ENCODE results near the gene SPNS2.

SPNS2 gene

DNA sequence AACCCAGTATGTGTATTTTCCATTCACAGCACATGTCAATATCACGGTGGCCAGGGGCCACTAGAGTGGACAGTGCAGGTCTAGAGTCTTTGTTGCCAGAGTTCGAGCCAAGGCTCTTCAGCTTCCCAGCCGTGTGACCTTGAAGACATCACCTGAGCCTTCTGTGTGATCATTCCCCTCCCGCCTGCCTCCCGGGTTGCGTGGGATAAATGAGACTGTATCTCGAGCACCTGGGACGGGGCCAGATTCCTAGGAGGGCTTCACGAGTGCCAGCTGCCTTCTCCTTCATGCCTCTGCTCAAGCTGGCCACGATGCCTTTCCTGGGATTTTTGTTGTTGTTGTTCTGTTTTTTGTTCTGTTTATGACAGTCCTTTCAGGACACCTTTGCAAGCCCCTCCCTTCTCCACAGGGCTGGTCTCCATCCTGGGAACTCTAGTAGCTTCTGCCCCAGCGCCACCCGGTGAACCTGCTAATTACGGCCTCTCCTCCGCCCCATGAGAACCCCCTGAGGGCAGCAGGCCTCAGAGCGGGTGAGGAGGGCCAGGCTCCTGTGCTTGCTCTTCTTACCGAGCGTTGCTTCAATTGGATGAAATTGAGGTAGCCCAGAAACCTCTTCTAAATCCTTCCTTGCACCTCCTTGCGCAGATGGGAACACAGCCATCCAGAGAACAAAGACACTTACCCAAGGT is 3.9 kb downstream of the SPNS2 start:
- FAIRE-seq, result no peak

DNA sequence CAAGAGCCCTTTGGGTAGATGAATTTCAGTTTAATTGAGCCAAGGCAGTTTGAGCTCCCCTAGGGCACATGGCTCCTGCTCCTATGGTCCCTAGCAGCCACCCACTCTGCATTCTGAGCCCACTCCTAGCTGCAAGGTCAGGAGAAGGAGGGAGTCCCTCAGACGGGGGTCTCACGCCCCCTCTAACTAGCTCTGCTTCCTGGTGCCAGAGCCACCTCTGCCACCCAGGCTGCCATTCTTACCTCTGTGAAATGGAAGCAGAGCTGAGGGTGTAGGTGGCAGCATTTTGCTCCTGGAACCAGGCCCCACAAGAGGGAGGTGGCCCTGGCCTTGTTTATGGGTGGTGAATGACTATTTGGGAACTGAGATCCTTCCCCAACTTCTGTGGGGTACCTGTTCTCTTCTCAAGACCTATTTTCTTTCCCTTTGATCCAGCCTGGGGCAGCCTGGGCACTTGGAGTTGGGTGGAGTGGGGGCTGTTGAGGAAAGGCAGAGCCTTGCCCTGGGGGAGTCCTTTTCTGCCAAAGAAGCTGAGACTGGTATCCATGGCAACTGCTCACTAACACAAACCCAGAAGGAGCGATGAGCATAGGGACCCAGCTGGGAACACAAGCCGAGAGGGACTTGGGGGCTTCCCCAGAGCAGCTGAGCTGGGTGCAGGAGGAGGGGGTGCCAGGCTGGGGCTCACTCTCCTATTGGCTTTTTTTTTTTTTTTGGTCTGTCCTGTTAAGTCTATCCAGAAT is 4.8 kb downstream of the SPNS2 start:
- FAIRE-seq, result no peak

More for the DNA sequence above, 3.9 kb downstream of the SPNS2 start:
- no peak for DNase-seq (ENCODE audit: low spot score)

DNA sequence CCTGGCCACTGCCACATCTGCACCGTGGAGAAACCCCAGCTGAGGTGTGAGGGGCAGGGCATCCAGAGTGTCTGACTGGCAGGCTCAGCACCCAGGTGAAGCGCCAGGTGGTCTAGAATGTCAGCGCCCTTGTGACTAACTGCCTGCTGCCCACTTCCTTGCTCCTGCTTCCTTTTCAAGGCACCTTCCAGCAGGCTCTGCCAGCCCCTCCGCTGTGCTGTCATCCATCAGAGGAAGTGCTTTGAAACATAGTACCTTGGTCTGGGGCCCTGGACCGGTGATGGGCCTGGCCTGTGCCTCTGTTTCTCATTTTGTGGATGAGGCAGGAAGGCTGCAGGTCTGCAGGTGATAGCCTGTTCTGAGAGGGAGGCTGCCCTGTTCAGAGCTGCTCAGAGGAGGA is 5.5 kb downstream of the SPNS2 start:
- FAIRE-seq, result no peak
- DNase-seq (ENCODE audit: low spot score), result no peak

More for the DNA sequence above, 4.8 kb downstream of the SPNS2 start:
- no peak for DNase-seq (ENCODE audit: low spot score)

DNA sequence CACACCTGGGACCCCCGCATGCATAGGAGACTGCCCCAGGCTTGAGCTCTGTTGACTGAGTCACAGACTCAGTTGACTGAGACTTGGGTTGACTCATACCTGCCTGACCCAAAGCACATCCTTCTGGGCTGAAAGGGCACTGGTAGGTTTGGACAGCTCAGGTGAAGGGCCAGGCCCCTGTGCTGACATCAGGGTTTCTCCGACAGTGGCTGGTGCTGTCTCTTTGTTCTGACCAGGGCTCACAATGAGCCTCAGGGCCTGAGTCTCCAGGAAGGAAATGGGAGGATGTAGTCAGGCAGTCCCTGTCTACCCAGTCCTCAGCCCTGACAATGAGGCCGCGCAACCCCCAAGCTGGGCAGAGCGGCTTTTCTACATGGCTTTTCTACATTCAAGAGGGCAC is 6.5 kb downstream of the SPNS2 start:
- FAIRE-seq, result no peak
- no peak for DNase-seq (ENCODE audit: low spot score)

DNA sequence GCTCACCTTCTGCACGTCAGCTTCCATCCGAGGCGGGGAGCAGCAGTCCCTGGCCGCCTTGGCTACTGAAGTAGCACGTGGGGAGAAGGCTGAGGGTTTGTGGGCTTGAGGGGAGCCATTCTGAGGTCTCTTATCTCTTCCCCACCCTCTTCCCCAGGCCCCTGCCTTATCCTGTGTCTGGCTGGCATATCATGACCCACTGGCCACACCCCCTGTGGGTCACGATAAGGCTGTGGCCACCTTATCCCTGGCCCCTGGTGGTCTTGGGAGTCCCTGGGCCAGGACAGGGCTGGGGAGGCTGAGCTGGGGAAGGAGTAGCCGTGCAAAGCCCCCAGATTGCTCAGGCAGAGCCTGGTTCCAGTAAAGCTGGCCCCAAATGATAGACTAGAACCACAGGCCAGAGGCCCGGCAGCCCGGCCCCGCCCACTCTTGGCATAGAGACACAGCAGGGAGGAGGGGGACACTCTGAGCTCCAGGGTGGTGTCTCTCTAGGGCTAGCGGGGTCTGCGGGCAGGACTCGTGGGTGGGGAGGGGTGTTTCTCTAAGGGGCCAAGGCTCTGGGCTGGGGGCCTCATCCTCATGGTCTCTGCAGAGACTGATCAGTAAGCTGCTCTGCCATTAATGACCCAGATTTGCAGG is 7.6 kb downstream of the SPNS2 start:
- no peak for FAIRE-seq

DNA sequence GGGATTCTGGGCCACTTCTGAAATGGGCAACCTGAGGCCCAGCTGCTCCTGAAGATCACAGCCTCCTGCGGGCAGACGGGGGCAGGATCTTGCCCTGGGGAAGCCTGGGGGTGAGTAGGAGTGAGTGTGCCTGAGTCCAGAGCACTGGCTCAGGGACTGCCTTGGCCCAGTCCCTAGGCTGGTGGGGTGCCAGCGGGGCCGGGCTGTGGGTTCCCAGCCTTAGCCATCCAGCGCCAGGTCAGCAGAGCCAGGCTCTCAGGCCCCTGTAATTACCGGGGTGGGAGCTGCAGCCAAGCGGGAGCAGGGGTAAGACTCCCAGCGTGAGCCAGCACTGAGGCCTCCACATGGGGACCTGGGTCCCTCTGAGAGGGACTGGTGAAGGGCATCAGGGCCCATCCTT is 8.2 kb downstream of the SPNS2 start:
- DNase-seq (ENCODE audit: low spot score), result no peak
- FAIRE-seq, result no peak

More for the DNA sequence above, 7.6 kb downstream of the SPNS2 start:
- no peak for DNase-seq (ENCODE audit: low spot score)

DNA sequence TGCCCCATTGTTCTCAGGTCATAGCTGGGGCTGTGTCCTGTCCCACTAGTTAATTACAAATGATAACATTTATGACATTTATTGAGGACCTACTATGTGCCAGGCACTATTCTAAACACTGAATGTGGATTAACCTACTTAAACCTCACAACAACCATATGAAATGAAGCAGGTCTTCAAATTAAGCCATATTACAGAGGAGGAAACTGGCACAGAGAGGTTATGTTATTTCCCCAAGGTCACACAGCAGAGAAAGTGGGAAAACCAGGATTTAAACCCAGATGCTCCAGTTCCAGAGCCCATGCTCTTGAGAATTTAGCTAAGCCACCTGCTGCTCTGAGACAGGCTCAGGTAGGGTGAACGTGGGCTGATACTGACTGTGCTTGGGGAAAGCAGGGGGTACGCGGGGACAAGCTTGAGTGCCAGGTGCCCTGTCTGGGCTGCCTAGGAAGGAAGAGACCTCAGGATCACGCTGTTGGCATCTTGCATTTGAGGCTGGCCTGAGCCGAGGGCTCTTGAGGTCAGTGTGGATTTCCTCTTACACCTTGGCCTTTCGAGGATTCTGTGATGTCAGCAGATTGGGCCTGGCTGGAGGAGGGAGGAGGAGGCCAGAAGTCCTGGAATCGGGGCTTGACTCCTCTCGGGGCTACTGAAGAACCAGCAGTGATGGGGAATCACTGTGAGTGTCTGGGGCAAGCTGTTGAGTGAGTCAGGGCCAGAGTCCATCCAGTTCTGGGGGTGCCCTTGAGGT is 8.9 kb downstream of the SPNS2 start:
- FAIRE-seq, result no peak
- no peak for DNase-seq (ENCODE audit: low spot score)

DNA sequence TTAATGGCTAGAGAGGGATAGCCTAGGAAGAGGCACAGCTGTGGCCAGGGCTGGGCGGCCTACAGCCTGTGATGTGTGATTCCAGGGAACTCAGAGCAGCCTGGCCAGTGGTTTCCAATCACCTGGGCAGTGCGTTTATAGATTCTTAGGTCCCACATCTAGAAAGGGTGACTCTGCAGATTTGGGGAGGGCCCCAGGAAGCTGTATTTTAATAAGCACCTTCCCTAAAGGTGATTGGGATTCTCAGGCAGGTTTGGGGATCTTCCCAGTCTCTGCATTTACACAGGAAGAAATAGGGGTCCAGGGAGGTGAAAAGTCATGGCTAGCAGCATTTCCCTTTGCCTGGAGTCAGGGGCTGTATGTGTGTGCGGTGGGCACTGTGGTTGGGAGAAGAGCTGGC is 9.5 kb downstream of the SPNS2 start:
- no peak for FAIRE-seq

DNA sequence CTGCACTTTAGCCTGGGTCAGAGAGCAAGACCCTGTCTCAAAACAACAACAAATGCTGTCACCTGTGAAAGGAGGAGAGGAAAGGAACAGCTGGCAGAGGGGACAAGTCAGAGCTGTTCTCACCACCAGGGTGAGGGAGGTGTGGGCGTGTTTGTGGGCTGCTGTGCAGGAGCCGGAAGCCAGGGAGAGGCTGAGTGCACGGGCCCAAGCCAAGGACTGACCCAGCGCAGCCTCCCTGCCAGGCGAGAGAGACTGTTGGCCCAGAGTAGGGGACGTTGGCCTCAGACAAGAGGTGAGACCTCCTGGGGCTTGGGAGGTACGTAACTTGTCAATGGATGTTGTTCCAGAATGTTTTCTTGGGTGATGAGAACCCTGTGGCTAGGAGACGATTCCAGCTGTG is 10.7 kb downstream of the SPNS2 start:
- no peak for DNase-seq (ENCODE audit: low spot score)
- FAIRE-seq, result no peak

More for the DNA sequence above, 9.5 kb downstream of the SPNS2 start:
- DNase-seq (ENCODE audit: low spot score), result no peak

DNA sequence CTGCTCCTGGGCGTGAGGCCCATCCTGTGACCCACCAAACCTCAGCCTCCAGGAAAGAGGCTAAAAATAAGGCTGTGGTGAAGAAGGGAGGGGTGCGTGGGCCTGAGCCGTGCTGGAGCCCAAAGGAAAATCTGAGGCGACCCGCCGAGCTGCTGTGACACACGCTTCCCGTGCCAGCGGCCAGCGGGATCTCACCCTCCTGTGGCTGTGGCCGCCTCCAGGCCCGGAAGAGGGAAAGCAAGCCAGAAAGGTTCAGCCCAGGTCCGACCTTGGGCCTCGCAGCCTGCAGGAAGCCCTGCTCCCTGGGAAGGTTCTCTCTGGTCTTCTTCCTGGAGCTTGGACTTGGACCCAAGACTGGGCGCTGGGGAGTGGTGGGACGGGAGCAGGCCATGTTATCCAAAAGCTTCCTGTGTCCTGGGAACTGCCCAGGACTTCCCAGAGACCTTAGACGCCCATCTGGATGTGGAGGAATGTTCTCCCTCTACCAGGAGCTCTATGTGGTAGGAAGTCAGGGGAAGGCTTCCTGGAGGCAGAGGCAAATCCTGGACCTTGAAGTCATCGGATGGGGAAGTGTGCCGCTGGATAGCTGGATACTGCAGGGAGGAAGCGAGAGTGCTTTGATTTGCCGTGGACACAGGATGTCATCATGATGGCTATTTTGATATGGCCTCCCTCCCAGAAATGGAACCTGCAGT is 11.4 kb downstream of the SPNS2 start:
- FAIRE-seq (no peak), DNase-seq (ENCODE audit: low spot score) (no peak)

DNA sequence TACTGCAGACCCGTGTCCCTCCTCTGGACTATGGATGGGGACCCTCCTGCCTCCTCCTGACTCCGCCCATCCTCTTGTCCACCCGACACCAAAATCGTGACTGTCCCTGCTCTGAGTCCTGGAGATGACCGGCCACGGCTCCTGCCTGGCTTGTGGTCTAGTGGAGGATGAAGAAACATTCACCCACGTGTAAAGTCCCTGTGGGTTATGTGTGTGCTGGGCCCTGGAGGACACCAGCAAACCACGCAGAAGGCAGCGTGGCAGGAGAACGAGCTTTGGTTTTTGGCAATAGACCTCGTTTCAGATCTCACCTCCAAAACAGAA is 11.9 kb downstream of the SPNS2 start:
- DNase-seq (ENCODE audit: low spot score) (no peak), FAIRE-seq (no peak)

DNA sequence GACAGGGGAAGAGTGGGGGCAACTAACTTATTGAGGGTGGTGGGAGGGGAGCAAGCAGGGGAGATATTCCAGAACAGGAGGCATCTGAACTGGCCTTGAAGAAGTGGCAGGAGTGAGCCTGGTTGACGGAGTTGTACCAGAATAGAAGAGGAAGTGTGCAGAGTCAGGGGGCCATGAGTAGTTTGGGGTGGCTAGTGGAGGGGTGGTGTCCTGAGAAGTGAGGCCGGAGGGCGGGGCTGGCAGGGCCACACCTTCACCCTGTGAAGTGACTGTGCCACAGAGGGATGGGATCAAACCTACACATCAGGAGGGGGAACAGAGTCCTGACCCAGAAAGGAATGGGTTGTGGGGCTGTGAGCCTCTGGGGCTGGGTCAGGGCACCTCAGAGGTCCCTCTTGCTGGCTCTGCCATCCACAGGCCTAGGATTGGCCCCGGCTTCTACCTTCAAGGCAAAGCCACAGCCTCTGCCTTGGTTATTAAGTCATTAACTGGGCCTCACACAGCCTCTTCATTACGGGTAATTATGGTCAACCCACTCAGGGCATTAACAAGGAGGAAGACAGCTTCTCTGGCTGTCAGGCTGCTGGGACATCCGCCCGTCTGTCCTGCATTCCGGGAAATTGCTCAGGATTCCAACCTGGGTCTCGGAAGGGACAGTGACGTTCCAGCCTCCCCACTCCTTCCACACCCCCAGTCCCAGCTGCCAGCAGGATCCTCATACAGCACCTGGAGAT is 12.7 kb downstream of the SPNS2 start:
- DNase-seq (ENCODE audit: low spot score) (no peak), FAIRE-seq (no peak)

DNA sequence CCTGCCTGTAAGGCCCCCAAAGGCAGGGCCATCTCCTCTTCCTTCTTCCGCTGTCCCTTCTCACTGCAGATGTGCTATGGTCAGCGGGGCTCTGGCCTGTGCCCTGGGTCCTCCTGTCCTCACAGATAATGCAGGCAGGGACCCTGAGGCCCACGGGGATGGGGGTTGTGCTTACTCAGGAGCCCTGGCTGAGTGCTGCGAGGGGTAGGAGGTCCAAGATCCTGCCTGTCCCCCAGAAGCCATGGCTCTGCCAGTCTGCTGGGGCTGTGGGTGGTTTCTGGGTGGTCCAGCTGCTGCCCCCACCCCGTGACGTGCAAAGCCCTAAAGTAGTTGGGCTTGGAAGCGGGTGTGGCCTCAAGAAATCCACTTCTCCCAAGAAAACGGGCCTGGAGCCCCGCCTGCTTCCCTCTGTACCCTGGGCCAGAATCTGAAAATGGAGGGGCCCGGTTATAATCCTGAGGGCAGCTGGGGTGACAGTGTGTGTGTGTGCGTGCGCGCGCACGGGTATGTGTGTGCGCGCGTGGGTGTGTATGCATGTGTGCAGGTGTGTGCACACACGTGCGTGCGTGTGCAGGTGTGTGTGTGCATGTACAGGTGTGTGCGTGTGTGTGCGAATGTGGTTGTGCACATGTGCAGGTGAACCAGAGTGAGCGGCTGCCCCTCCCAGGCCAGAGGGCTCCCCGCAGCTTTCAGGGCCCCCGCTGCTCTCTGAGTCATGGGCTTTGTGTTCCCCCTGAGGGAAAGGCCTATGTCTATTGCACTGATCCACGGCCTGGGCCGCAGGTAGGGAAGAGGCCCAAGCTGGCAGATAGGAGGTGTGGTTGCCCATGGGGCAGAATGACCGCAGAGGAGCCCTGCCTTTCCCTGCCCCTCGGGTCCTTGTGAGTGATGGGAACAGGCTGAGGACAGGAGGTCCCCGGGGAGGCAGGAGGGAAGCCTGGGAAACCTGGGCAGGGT is 13.8 kb downstream of the SPNS2 start:
- FAIRE-seq (no peak), DNase-seq (ENCODE audit: low spot score) (no peak)

DNA sequence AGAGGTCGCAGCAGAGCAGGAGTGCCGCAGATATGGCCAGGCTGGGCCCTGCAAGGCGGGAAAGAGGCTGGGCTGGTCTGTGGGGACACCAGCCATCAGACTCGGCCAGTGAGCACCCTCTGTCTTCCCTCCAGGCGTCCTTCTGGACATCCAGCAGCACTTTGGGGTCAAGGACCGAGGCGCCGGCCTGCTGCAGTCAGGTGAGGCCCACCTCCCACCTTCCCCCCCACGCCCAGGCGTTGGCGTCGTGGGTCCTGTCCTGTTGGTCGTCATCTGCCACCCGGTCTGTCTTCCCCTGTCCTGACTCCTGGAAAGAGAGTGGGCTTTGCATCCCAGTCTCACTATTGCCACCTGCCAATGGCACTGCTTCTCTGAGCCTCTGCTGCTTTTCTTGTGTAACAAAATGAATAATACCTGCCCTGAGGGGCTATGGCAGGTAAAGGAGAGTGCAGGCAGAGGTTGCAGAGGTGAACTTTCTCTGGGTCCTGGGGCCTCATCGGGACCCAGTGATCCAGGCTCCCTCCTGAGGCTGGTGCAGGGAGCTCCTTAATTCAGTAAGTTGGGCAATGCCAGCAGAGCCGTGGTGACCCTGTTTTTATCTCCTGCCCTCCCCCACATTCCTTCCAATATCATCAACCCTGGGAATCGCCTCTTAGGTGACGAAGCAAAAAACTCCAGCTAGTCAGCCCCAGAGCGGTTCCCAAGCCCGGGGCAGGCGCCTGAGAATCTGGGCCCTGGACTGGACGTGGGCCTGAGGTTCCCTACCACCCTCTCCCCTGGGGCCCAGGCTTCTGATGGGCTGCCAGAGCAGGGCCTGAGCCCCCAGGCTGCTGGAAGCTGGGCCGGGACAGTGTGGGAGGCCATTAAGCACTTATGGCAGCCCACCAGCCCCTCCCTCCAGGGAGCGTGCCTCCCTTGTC is 14.7 kb downstream of the SPNS2 start:
- FAIRE-seq, result no peak
- no peak for DNase-seq (ENCODE audit: low spot score)

DNA sequence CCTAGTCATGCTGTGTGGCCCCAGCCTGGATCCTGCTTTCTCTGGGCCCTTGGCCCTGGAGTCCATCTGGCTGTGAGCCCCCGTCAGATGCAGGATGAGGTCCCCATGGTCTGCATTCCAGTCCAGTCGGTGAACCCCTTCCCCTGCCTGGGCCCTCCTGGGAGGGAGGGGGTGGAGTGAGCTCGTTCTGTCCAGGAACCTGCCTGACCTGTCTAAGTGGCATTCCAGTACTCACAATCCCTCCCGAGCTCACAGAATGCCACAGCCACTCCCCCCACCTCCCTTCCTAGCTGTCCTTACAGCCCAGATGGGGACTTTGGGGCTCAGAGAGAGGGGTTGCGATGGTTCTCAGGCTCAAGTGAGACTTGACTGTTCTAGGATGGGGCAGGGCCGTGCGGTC is 15.5 kb downstream of the SPNS2 start:
- no peak for FAIRE-seq

DNA sequence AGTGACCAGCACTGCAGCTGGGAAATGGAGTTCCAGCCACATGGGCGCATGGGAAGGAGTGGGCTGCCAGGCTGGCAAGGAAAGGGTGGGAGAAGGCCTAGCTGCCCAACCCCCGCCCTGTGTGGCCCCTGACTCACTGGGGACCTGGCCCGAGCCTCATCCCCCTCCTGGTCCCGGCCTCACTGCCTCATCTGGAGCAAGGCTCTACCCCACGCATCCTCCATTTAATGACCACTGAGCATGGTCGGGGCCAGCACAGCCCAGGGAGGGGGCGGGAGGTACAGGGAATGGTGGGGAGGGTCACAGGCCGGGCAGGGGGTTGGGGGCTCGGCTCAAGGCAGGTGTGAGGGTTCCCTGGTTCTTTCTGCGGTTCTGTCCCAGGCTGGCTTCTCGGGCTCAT is 16.1 kb downstream of the SPNS2 start:
- FAIRE-seq (no peak), DNase-seq (ENCODE audit: low spot score) (no peak)

More for the DNA sequence above, 15.5 kb downstream of the SPNS2 start:
- DNase-seq (ENCODE audit: low spot score), result no peak

DNA sequence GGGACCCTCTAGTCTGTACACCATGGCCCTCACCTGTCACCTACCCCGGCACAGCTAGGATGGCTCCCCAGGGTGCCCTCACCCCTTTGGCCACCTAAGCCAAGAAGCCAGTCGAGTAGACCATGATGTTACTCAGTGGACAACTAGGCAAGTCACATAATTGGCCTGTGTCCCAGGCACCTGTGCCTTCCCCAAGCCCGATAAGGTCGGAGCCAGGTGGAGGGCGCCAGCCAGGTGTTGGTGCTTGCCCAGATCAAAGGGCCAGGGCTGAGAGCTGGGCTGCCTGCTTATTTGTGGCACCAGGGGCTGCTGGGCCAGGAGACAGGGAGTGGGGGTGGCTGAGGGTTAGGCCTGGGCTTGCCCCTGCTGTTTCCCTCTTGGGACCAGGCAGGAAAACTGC is 16.8 kb downstream of the SPNS2 start:
- DNase-seq (ENCODE audit: low spot score), result no peak
- no peak for FAIRE-seq

DNA sequence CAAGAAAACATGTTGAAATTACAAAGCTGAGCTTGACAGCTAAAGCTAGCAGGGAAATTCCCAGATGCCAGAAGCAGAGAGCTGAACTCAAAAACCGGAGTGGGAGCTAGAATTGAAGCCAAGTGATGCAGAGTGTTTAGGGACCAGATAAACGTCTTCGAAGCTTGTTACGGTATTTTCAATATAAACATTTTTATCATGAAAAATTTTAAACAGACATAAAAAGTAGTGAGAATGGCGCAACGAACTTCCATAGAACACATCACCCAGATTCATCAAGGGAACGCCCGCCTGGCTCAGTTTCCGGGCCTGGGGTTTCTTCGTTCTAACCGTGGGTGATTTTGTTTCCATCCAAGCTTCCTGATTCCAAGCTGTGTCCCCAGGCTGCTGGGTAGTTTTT is 18.1 kb downstream of the SPNS2 start:
- DNase-seq (ENCODE audit: low spot score) (no peak), FAIRE-seq (no peak)
